Endothelial cell of hepatic sinusoid (primary cell): ENCODE results near the gene C20orf96.

Experiments
- in situ Hi-C: cut with HindIII; loops from 2 replicates; pipeline ENCODE4 v1.10.0; 2017; ENCODE audit warnings: low sequenced_read_pairs

The C20orf96 gene, protein sequence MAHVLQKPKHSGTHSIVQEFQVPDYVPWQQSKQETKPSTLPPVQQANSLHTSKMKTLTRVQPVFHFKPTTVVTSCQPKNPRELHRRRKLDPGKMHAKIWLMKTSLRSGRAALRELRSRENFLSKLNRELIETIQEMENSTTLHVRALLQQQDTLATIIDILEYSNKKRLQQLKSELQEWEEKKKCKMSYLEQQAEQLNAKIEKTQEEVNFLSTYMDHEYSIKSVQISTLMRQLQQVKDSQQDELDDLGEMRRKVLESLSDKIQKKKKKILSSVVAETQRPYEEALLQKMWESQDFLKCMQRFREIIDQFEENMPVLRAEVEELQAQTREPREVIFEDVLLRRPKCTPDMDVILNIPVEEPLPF

DNA sequence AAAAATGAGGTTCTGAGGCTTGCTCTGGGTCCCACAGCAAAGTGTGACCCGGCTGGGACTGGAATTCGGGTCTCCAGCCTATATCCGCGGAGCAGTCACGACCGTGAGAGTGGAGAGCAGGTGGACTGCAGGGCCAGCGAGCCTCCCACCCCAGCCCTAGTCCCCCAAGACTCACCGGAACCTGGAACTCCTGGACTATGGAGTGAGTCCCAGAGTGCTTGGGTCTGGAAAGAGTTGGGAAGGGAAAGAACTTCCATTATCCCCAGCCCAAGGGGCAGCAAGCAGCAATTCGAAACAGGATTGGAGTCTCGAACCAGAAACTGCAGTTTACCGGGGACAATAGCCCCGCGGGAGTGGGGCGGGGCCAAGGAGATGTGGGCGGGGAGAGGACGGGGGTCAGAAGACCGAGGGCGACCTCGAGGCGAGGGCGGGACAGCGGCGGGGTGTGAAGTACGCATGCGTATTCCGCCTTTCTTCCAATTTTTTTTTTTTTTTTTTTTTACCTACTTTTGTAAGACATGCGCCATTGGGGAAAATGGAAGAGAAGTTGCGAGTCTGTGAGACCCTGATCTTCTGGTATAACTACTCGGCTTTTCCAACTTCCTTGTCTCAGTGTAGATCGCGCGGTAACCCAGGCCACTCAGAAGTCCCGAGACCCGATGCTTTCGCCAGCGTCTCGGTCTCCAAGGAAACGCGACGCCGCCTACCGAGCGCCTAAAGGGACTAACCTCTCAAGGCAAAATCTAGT lies at the start of gene C20orf96:
C20orf96 (minus strand) TSS at position 667 of the 748 bp plus-strand sequence; CDS start at position 527, 140 bp downstream.
- in situ Hi-C loops, result no loop called here

DNA sequence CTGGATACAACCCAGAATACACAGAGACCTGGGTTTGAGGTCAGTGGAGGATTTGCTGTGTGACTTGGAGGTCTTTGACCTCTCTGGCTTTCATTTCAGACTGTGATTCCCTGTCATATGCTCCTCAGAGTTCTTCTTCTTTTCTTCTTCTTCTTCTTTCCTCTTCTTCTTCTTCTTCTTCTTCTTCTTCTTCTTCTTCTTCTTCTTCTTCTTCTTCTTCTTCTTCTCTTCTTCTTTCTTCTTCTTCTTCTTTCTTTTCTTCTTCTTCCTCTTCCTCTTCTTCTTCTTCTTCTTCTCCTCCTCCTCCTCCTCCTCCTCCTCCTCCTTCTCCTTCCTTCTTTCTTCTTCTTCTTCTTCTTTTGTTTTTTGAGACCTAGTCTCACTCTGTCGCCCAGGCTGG lies 45.5 kb upstream of the C20orf96 start:
- in situ Hi-C loops, result loop anchor here (10.0 kb wide), 1 partner anchor 111 kb away; the partner anchor contains the start of gene DEFB129

DNA sequence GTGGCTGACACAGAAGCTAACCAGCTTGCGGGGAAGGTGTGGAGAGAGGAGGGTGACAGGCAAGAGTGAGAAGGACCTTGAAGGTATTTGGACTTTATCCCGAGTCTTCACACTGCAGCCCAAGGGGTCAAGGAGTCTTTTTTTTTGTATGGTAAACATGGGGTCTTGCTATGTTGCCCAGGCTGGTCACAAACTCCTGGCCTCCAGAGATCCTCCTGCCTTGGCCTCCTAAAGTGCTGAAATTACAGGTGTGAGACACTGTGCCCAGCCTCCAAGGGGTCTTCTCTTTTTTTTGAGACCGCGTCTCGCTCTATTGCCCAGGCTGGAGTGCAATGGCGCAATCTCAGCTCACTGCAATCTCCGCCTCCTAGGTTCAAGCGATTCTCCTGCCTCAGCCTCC lies 44.0 kb upstream of the C20orf96 start:
- in situ Hi-C loops, result loop anchor here (5.0 to 10.0 kb wide), 3 partner anchors 48 to 110 kb away; partner anchors contain the start of genes DEFB129 and TRIB3

DNA sequence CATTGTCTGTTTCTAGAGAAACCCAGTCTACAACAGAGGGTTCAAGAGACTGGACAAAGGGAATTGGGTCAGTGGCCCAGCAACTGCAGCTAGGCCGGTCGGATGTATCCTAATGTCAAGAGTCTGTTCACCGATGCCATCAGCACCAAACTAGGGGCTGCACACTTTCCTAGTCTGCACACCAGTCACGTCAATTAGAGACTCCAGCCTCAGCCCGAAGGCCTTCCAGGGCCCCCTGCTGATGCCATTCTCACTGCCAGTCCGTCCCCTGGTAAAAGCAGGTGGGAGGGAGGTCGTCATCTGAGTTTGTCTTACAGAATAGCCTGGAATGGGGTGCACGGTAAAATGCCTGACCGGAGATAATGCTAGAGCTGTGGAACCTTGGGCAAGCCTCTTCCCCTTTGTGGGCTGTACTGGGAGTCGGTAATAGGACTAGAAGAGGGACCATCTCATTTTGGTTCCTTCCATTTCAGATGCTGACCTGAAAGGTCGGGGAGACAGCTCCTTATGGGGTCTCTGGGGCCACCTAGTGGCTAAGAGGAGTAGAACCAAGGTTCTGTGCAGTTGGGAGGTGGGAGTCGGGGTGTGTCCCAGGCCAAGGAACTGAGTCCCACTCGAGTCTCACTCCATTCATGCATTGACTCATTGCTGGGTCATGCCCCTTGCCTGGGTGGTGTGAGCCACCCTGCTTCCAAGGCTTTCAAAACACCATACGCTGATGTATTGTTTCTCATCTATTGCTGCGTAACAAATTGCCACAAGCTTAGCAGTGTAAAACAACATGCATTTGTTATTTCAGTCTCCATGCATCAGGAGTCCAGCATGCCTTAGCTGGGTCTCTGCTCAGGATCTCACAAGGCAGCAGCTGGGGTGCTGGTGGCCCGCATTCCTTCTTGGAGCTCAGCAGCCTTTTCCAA lies 39.9 kb upstream of the C20orf96 start:
- in situ Hi-C loops, result loop anchor here (5.0 to 10.0 kb wide), 3 partner anchors 52 to 106 kb away; partner anchors contain the start of genes DEFB129 and TRIB3

DNA sequence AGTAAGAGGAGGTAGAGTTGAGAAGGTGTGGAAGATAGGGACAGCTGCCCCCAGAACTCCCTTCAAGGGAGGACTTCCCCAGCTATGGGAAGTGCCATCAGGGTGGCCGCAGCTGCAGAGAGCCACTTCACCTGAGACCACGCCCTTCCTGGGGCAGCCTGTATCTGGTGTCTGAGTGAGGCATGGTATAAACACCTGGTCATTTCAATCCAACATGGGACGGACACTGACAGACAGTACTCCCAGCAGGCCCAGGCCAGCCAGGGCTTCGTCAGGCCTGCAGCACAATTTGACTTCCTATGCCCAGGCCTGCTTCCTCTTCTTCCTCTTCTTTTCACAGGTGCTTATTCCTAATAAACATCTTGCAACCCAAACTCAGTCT lies 39.3 kb upstream of the C20orf96 start:
- in situ Hi-C loops, result loop anchor here (5.0 to 10.0 kb wide), 3 partner anchors 52 to 105 kb away; partner anchors contain the start of genes DEFB129 and TRIB3

DNA sequence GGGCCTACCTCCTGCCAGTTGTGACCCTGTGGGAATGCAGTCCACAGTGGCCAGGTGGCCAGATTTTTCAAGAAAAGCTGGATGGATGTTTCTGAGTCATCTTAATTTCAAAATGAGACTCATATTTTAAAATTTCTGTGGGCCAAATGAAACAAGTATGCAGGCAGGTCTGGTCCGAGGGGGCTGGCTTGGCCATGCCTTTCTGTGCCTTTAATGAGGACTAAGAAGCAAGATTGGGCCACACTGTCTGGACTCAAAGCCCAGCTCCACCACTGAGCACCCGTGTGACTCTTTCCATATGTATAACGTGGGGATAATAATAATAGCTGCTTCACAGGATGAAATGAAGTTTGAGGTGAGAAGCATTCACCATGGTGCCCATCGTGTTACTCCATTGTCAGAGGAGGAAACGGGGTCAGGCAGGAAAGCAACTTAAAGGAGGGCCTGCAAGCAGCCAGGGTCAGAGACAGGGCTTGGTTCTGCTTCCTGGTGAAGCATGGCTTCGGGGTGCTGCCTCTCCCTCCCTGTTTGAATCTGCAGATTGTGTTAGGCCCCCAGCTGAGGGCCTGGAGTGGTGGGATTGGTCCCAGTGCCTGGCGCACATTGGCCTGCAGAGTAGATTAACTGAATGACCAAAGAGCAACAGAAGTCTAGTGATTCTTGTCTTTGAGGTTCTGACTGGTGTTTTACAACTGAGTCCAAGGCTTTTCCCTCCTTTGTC lies 38.6 kb upstream of the C20orf96 start:
- in situ Hi-C loops, result no loop called here

DNA sequence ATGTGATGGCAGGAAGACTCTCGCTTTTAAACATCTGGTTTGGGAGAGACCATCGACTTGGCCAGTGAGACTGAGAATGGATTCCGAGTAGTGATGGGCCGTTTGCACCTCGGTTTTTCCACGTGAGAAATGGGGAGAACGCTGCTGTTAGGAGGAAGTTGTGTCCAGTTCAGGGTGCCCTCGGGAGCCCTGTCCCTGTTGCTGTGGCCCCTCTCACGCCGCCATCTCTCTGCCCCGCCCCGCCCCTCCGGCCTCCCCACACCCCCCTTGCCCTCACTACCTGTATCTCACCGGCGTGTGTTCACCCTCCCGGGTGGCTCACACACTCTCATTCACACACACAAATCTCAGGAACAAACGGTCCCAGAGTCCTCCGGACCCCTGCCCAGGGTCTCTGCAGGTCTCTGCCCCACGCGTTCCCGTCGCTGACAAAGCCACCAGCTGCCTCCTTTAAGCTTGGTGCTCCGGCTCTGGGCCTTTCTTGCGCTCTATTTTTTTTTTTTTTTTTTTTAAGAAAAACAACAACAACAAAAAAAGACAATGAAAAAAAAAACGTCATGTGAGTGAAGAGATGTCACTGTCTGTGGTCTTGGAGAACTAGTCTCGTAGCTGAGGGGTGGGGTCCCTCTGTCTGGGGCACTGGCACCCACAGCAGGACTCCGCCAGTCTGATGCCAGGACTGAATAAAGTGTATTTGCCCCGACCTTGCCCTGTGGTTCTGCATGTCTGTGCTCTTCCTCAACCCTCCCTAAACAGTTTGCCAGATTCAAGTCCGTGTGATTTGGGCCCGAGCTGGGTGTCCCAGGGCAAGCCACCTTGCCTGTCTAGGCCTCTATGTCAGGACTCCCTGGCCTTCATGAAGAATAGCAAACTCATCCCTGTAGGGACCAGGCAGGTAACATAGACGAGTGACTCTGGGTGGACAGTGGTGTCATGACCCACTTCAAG lies 37.8 kb upstream of the C20orf96 start:
- in situ Hi-C loops, result no loop called here

DNA sequence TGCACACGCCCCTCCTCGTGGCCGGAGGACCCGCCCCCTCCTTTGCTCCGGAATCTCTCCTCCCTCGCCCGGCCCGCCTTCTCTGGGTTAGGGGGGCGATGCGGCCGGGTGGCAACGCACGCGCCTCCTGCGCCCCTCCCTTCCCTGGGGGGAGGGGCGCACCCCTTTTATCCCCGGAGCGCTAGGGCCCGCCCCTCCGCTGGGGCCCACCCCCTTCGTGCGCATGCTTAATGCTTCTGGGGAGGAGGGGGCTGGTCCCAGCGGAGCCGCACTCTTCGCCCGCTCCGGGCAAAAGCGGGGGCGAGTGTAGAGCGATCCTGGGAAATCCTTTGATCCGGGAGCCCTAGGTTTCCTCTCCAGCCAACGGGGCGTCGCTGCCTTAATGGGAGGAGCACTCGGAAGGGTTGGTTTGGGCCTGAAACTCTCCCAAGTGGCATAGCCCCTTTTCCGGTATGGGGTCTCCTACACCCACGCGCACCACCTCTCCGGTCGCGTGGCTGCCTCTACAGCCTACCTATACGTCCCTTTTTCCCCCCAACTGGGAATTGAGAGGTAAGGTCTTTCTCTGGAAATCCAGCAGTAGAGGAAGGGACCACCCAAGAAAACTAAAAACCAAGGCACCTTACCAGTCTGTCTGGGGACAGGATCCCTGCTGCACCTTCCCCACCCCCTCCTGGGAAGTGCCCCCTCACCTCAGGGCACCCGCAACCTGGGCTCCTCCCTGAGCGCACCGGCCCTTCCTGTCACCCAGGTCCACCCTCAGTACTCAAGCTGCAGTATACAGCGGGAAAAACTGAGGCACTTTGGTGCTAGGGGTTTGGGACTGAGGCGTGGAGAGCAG lies 36.9 kb upstream of the C20orf96 start:
- in situ Hi-C loops, result no loop called here

DNA sequence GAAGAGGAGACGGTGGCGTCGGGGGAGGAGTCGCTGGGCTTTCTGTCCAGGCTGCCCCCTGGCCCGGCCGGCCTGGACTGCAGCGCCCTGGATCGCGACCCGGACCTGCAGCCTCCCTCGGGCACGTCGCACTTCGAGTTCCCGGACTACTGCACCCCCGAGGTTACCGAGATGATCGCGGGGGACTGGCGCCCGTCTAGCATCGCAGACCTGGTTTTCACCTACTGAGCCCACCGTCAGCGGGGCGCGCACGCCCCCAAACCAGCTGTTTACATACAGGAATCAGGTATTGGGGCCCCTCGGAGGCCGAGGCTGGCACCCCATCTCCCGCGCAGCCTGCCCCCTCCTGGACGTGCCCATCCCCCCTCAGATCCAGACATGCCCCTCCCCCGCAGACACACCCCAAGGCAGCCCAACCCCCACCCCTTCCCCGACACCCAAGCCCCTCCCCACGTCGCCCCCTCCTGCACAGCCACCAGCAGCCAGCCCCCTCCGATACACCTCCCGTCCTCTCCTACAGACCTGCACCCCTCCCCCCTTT lies 36.2 kb upstream of the C20orf96 start:
- in situ Hi-C loops, result no loop called here

DNA sequence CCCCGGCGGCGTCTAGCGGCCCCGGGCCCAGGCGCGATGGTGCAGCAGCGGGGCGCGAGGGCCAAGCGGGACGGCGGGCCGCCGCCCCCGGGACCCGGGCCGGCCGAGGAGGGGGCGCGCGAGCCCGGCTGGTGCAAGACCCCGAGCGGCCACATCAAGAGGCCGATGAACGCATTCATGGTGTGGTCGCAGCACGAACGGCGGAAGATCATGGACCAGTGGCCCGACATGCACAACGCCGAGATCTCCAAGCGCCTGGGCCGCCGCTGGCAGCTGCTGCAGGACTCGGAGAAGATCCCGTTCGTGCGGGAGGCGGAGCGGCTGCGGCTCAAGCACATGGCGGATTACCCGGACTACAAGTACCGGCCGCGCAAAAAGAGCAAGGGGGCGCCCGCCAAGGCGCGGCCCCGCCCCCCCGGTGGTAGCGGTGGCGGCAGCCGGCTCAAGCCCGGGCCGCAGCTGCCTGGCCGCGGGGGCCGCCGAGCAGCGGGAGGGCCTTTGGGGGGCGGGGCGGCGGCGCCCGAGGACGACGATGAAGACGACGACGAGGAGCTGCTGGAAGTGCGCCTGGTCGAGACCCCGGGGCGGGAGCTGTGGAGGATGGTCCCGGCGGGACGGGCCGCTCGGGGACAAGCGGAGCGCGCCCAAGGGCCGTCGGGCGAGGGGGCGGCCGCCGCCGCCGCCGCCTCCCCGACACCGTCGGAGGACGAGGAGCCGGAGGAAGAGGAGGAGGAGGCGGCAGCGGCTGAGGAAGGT lies 35.5 kb upstream of the C20orf96 start:
- in situ Hi-C loops, result no loop called here

DNA sequence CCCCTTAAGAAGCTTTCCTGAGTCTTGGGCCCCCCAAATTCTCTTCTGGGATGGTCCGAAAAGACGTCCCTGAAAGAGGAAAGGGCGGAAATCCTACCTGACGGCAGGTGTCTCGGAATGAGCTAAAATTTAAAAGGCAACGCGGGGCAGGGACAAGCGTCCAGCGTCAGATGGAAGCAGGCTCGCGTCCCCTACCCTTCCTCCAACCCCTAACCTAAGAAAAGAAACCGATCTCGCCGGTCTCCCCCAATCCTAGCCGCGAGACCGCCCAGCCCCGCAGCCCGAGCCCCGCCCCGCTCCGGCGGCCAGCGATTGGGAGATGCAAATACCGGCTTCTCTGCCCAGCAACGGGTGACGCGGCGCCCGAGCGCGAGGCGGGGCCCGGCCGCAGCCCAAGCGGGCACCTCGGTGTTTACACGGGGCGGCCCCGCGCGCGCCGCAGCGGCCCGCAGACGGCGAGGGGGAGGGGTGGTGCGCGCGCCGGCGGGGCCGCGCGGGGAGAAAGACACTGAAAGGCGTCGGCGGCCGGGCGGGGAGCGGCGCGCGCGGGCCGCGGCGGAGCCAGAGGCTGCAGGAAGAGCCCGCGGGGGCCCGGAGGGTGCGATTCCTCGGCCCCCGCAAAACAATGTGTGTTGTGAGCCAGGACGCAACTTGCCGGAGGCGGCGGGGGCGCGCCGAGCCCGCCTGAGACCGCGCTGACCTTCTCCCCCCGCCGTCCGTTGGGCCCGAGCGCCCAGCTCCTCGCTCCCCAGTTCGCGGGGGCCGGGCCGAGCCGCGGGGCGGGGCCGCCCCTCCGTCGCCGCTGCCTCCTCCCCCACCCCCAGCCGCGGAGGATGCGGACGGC lies 34.7 kb upstream of the C20orf96 start, which contains the start of gene SOX12:
SOX12 (plus strand) TSS at position 508 of the 844 bp plus-strand sequence. CDS start 373 bp downstream, outside the sequence.
- in situ Hi-C loops, result no loop called here

DNA sequence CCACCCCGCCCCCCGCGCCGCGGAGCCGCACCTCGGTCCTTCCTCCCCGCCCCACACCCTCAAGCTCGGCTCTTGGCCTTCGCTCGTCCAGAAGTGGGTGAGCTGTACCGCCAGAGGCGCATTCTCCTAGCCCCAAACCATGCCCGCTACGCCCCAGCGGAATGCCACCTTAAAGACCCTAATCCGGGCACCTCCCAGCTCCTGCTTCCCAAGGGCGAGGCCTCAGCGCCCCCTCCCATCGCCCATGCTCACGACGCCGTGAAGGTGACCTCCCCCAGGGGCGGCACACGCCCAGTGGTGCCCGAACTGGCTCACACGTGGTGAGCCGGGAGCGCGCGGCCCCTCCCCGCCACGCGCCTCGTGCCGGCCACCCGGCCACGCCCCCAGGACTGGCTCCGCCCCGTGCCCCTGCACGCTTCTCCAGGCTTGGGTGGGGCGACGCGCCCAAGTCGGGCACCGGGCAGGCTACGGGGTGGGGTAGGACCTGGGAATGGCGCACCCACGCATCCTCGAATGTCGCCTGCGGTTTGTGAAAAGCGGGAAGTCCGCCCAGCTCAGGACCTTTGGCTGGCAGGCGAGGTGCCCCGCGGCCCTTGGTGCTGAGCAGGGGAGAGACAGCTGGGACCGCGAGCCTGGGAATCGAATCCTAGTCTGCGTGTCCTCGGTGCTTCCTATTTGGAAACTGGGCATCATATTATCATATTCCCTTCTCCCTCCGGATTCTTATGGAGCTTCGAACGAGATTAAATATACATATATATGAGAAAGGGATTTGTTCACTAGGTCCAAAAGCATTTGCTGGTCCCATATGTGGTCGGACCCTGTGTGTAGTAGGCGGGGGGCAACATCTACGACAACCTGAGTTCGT lies 33.9 kb upstream of the C20orf96 start:
- in situ Hi-C loops, result no loop called here

DNA sequence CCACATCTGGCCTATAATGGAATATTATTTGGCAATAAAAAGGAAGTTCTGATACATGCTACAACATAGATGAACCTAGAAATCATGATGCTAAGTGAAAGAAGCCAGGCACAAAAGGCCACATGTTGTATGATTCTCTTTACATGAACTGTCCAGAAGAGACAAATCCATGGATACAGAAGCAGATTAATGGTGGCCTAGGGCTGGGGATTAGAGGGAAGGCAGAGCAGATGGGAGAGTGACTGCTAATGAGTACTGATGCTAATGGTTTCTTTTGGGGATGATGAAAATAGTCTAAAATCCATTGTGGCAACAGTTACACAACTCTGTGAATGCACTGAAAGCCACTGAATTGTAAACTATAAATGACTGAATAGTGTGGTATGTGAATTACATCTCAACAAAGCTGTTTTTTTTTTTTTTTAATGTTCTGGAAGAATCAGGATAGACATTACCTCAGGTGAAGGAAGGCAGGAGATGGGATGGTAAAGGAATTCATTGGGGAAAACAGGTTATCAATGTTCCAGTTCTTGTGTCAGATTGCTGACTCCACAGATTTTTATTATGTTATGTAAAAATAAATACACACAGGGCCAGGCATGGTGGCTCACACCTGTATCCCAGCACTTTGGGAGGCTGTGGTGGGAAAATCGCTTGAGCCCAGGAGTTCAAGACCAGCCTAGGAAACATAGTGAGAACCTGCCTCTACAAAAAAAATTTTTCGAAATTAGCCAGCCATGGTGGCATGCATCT lies 25.9 kb upstream of the C20orf96 start:
- in situ Hi-C loops, result no loop called here

DNA sequence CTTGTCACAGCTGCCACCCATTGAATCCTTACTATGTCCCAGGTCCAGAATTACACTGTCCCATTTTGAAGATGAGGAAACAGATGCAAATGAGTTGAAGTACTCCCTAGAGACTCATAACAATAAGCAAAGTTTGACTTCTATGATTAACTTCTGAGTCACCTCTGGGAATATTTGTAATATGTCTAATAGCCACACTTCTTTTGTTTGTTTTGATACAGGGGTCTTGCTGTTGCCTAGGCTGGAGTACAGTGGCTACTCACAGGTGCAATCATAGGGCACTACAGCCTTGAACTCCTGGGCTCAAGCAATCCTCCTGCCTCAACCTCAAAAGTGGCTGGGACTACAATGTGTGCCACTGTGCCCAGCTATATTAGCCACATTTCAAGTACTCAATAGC lies 23.4 kb upstream of the C20orf96 start:
- in situ Hi-C loops, result no loop called here
